CD8-positive, alpha-beta memory T cell (primary cell): ENCODE measurements around the gene KIF27. TPM values are rescaled to one million over a fixed set of nuclear protein-coding genes. Genes with fewer than 3 reads are reported as not detected.

ENCODE experiments used
- CTCF ChIA-PET: fragments of 350-600 bp; sonication (Branson Sonifier 250); formaldehyde crosslinking; loops from one replicate; lab custom pipeline; 2021; ENCODE audit warnings: antibody characterized with exemption; lab: Charles Lee
- POLR2A ChIA-PET: fragments of 350-600 bp; sonication (Branson Sonifier 250); formaldehyde crosslinking; loops from one replicate; lab custom pipeline; 2021; ENCODE audit warnings: antibody characterized with exemption; lab: Charles Lee
- DNase-seq, 5 donors: peaks; one replicate each; pipeline versions ENCODE4 v3.0.0 to v3.0.0-alpha.2; 2020 to 2022; ENCODE audit warnings: mixed read lengths in 1 of 5
- H3K27ac ChIP-seq: one replicate; pipeline ENCODE4 v1.7.0; 2013; ENCODE audit warnings: low read depth, mild to moderate bottlenecking, low read length, moderate library complexity
- H3K27me3 ChIP-seq: 2 replicates; pipeline ENCODE4 v1.7.0; 2013; ENCODE audit warnings: low read length, mild to moderate bottlenecking; ENCODE audit not compliant: insufficient read depth, poor library complexity, severe bottlenecking
- H3K36me3 ChIP-seq: 2 replicates; pipeline ENCODE4 v1.7.0; 2013; ENCODE audit warnings: mild to moderate bottlenecking, low read length, moderate library complexity; ENCODE audit not compliant: insufficient read depth
- H3K4me1 ChIP-seq: 2 replicates; pipeline ENCODE4 v1.7.0; 2013; ENCODE audit warnings: mild to moderate bottlenecking, low read length, moderate library complexity; ENCODE audit not compliant: insufficient read depth
- H3K4me3 ChIP-seq: 2 replicates; pipeline ENCODE4 v1.7.0; 2013; ENCODE audit warnings: mild to moderate bottlenecking, low read length
- H3K9me3 ChIP-seq: 2 replicates; pipeline ENCODE4 v1.7.0; 2013; ENCODE audit warnings: mild to moderate bottlenecking, low read length
- H3K27ac Mint-ChIP-seq, 8 donors: one replicate each; pipeline ENCODE4 v1.8.0; 2020 to 2021; ENCODE audit warnings: mixed read lengths in 8 of 8, mild to moderate bottlenecking in 6 of 8, inconsistent platforms in 3 of 8, moderate library complexity in 3 of 8
- H3K27me3 Mint-ChIP-seq, 2 donors: one replicate each; pipeline ENCODE4 v1.8.0; 2020 to 2021; ENCODE audit warnings: mixed read lengths in 2 of 2, mild to moderate bottlenecking in 1 of 2, moderate library complexity in 1 of 2
- H3K36me3 Mint-ChIP-seq, 3 donors: one replicate each; pipeline ENCODE4 v1.8.0; 2020 to 2021; ENCODE audit warnings: mixed read lengths in 3 of 3, inconsistent platforms in 1 of 3, mild to moderate bottlenecking in 1 of 3
- H3K4me1 Mint-ChIP-seq, 3 donors: one replicate each; pipeline ENCODE4 v1.8.0; 2020 to 2021; ENCODE audit warnings: mixed read lengths in 3 of 3, inconsistent platforms in 1 of 3, mild to moderate bottlenecking in 1 of 3
- H3K4me3 Mint-ChIP-seq, 7 donors: one replicate each; pipeline ENCODE4 v1.8.0; 2020 to 2021; ENCODE audit warnings: mixed read lengths in 7 of 7, mild to moderate bottlenecking in 6 of 7, moderate library complexity in 4 of 7, inconsistent platforms in 2 of 7
- H3K9me3 Mint-ChIP-seq, 5 donors: one replicate each; pipeline ENCODE4 v1.8.0; 2020 to 2022; ENCODE audit warnings: mixed read lengths in 5 of 5, mild to moderate bottlenecking in 3 of 5, moderate library complexity in 2 of 5, inconsistent platforms in 1 of 5
- polyA plus RNA-seq: library from polyadenylated mRNA; unstranded; fragments of 300-500 nt; fragmentation: Illumina TruSeq; gene quantifications from one replicate; pipeline ENCODE4 v1.2.3, GENCODE V29; 2021
- total RNA-seq, 2 experiments: library from RNA; stranded (reverse); gene quantifications; one replicate each; pipeline ENCODE4 v1.2.3, GENCODE V29; 2021

The KIF27 gene
- total and polyA plus RNA-seq, 3 experiments from 2014 or later = 2.0 to 3.2 (median 2.8) TPM

DNA sequence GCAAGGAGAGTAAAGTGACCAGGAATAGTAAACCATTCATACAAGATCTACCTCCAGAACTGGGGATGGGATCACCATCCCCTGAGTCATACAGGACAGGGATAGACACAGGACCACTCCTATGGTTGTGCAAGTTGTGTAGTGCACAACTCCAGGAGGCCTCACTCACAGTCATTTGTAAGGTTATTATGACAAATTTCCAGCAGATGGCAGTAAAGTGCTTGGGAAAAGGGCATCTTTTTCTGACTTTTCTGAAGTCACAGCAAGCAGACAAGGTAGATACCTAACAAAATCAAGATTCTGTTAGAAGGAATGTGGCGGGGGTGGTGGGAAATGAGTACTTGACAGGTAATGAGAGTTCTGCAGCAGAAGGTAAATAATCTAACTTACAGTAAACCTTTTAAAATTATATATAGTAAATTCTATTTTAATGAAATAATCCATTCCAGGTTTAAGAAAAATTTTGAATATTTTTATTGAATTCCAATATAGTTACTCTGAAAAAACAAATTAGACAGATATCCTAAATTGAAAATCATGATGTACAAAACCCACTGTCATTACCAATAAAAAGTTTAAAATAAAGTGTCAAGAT, 16.7 kb upstream of the KIF27 start:
- Mint-ChIP-seq H3K27me3 (no peaks in the 10 kb centered on the region), H3K9me3 (no peaks in the 10 kb centered on the region), H3K4me3 (no peak overlapping the region), H3K4me1 (peaks cover 0 to 2% (median 0%) of the 10 kb centered on the region in 3 donors), H3K27ac (no peak overlapping the region), H3K36me3 (peaks cover 0 to 42% (median 8%) of the 10 kb centered on the region in 3 donors)
- ChIA-PET POLR2A (no interaction called here), CTCF (interaction anchor here (0.8 to 3.1 kb wide), 7 partner anchors 8 to 377 kb away, joined by 4 to 25 read pairs (median 6); no protein-coding TSS in a partner anchor)
- Histone ChIP-seq H3K27me3 (no peaks in the 10 kb centered on the region), H3K9me3 (no peaks in the 10 kb centered on the region), H3K27ac (no peak overlapping the region), H3K4me3 (no peak overlapping the region), H3K36me3 (no peaks in the 10 kb centered on the region), H3K4me1 (no peaks in the 10 kb centered on the region)
- peak in 2 of 5 donors; percentile 54 to 56 for DNase-seq

GRCh38 chr9:83936523-83936922, 15.3 kb upstream of the KIF27 start:
- Mint-ChIP-seq H3K4me3 (no peak overlapping the region), H3K27me3 (no peaks in the 10 kb centered on the region), H3K36me3 (peaks cover 0 to 28% (median 6%) of the 10 kb centered on the region in 3 donors), H3K27ac (peak overlapping the region in 1 of 8 donors; percentile 65), H3K4me1 (peaks cover 0 to 6% (median 0%) of the 10 kb centered on the region in 3 donors), H3K9me3 (no peaks in the 10 kb centered on the region)
- H3K36me3 ChIP-seq = no peaks in the 10 kb centered on the region
- H3K9me3 ChIP-seq = no peaks in the 10 kb centered on the region
- no peaks in the 10 kb centered on the region for H3K4me1 ChIP-seq
- no peak overlapping the region for H3K4me3 ChIP-seq
- ChIA-PET POLR2A (no interaction called here), CTCF (interaction anchor here (2.1 to 3.1 kb wide), 3 partner anchors 10 to 324 kb away, joined by 6 to 25 read pairs (median 16); no protein-coding TSS in a partner anchor)
- H3K27ac ChIP-seq = no peak overlapping the region
- H3K27me3 ChIP-seq = no peaks in the 10 kb centered on the region
- DNase-seq = no peak

DNA sequence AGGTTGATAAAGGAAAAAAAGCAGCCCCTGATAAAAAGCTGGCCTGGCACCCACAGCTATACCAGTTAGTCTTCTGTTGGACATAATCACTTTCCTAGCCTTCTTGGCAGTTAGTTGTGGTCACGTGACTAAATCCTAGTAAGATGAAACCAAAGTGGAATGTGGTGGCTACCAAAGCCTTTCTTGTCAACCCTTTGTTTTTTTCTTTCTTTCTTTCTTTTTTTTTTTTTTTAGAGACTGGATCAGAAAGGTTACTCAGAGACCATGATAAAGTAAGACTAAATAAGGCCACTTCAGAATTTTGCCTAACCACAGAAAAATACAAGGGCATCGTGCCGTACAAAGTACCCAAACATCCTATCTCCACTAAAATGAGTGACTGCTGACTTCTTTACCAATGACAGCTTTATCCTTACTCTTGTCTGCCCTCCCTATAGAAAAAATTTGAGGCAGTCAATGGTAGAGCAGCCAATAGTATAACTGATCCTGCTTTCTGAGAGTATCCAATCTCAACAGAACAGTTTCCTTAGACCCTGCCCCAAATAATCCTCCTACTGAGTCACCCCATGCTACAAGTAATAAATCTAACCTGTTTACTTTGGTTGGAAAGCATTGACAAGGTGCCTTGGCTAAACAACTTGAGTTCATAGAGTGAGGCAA, 14.2 kb upstream of the KIF27 start:
- Histone ChIP-seq H3K4me3 (no peak overlapping the region), H3K4me1 (no peaks in the 10 kb centered on the region), H3K27me3 (no peaks in the 10 kb centered on the region), H3K9me3 (no peaks in the 10 kb centered on the region), H3K27ac (no peak overlapping the region), H3K36me3 (no peaks in the 10 kb centered on the region)
- no peaks in the 10 kb centered on the region for H3K9me3 Mint-ChIP-seq
- DNase-seq = no peak
- peaks cover 0 to 18% (median 6%) of the 10 kb centered on the region in 3 donors for H3K36me3 Mint-ChIP-seq
- H3K27me3 Mint-ChIP-seq = no peaks in the 10 kb centered on the region
- H3K4me3 Mint-ChIP-seq = no peak overlapping the region
- peaks cover 0 to 8% (median 0%) of the 10 kb centered on the region in 3 donors for H3K4me1 Mint-ChIP-seq
- ChIA-PET POLR2A (no interaction called here), CTCF (interaction anchor here (2.4 to 3.1 kb wide), 2 partner anchors 238 to 325 kb away, joined by 16 to 25 read pairs; no protein-coding TSS in a partner anchor)
- H3K27ac Mint-ChIP-seq = no peak overlapping the region

DNA sequence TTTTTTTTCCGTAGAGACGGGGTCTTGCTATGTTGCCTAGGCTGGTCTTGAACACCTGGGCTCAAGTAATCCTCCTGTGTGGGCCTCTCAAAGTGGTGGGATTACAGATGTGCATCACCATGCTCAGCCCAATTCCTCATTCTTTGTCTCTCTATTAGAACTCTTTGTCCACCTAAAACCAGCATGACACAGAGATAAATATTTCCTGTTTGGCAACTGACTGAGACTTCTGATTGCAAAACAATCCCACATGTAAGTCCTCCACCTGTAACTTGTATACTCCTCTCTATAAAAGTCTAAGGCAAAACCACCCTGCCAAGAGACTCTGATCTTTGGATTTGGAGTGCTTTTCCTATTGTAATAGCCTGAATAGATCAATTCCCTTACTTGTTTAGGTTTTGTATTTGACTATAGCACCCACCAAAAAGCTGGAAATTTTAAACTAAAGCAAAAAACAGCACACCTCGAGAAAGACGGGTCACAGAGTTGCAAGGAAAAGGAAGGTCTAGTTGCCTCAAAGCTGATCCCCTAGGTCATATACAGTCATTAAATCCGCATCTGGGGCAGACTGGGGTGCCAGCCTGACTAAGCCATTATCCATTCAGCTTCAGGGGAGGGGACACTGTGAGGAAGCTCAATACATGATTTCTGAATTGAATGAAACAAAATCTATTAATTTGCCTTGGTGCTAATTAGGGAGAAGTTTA, 13.5 kb upstream of the KIF27 start:
- H3K27me3 ChIP-seq = no peaks in the 10 kb centered on the region

DNA sequence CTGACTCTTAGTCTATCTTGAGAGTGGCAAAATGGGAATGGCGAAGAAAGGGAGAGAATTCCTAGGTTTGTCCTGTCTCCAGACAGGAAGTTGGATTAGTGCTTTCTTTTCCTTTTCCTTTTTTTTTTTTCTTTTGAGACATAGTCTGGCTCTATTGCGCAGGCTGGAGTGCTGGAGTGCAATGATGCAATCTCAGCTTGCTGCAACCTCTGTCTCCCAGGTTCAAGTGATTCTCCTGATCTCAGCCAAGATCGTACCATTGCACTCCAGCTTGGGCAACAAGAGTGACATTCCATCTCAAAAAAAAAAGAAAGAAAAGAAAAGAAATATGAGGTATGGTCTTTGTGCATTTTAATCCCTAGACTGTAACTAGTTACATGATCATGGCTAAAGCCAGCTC, 12.6 kb upstream of the KIF27 start:
- no peaks in the 10 kb centered on the region for H3K9me3 Mint-ChIP-seq
- H3K27ac ChIP-seq = no peak overlapping the region
- no peaks in the 10 kb centered on the region for H3K27me3 ChIP-seq
- no peak overlapping the region for H3K27ac Mint-ChIP-seq
- no peaks in the 10 kb centered on the region for H3K36me3 ChIP-seq
- no peak overlapping the region for H3K4me3 ChIP-seq
- no peaks in the 10 kb centered on the region for H3K27me3 Mint-ChIP-seq
- no peaks in the 10 kb centered on the region for H3K4me1 ChIP-seq
- ChIA-PET CTCF (interaction anchor here (1.5 kb wide), 1 partner anchor 313 kb away, joined by 3 read pairs; no protein-coding TSS in a partner anchor), POLR2A (no interaction called here)
- H3K4me1 Mint-ChIP-seq = peaks cover 0 to 8% (median 0%) of the 10 kb centered on the region in 3 donors
- peaks cover 0 to 5% (median 2%) of the 10 kb centered on the region in 3 donors for H3K36me3 Mint-ChIP-seq
- no peak overlapping the region for H3K4me3 Mint-ChIP-seq
- no peaks in the 10 kb centered on the region for H3K9me3 ChIP-seq
- no peak for DNase-seq

More for the DNA sequence above, 13.5 kb upstream of the KIF27 start:
- Histone ChIP-seq H3K4me1 (no peaks in the 10 kb centered on the region), H3K9me3 (no peaks in the 10 kb centered on the region), H3K27ac (no peak overlapping the region), H3K4me3 (no peak overlapping the region), H3K36me3 (no peaks in the 10 kb centered on the region)
- H3K27me3 Mint-ChIP-seq = no peaks in the 10 kb centered on the region
- H3K27ac Mint-ChIP-seq = no peak overlapping the region
- H3K9me3 Mint-ChIP-seq = no peaks in the 10 kb centered on the region
- DNase-seq = no peak
- ChIA-PET CTCF (interaction anchor here (1.5 to 3.1 kb wide), 2 partner anchors 238 to 314 kb away, joined by 3 to 25 read pairs; no protein-coding TSS in a partner anchor), POLR2A (no interaction called here)
- H3K4me3 Mint-ChIP-seq = no peak overlapping the region
- peaks cover 0 to 13% (median 5%) of the 10 kb centered on the region in 3 donors for H3K36me3 Mint-ChIP-seq
- H3K4me1 Mint-ChIP-seq = peaks cover 0 to 8% (median 0%) of the 10 kb centered on the region in 3 donors

- CTCF ChIA-PET = interaction anchor here (1.5 kb wide), 1 partner anchor 312 kb away, joined by 3 read pairs; no protein-coding TSS in a partner anchor
- Mint-ChIP-seq H3K9me3 (no peaks in the 10 kb centered on the region), H3K27me3 (no peaks in the 10 kb centered on the region), H3K36me3 (peaks cover 0 to under 1% (median under 1%) of the 10 kb centered on the region in 3 donors), H3K4me3 (no peak overlapping the region), H3K27ac (no peak overlapping the region), H3K4me1 (peaks cover 0 to 8% (median 0%) of the 10 kb centered on the region in 3 donors)
- POLR2A ChIA-PET = no interaction called here
- Histone ChIP-seq H3K27ac (no peak overlapping the region), H3K27me3 (no peaks in the 10 kb centered on the region), H3K36me3 (no peaks in the 10 kb centered on the region), H3K4me3 (no peak overlapping the region), H3K4me1 (no peaks in the 10 kb centered on the region), H3K9me3 (no peaks in the 10 kb centered on the region)
- DNase-seq = no peak
These were observed 11.6 kb upstream of the KIF27 start for GRCh38 chr9:83932851-83933250.

GRCh38 chr9:83932011-83932410, 10.8 kb upstream of the KIF27 start:
- Histone ChIP-seq H3K36me3 (no peaks in the 10 kb centered on the region), H3K27me3 (no peaks in the 10 kb centered on the region), H3K4me3 (no peak overlapping the region), H3K4me1 (no peaks in the 10 kb centered on the region), H3K9me3 (no peaks in the 10 kb centered on the region), H3K27ac (no peak overlapping the region)
- no peak overlapping the region for H3K27ac Mint-ChIP-seq
- DNase-seq = no peak
- no peaks in the 10 kb centered on the region for H3K9me3 Mint-ChIP-seq
- ChIA-PET CTCF (no interaction called here), POLR2A (no interaction called here)
- no peaks in the 10 kb centered on the region for H3K36me3 Mint-ChIP-seq
- peaks cover 0 to 3% of the 10 kb centered on the region in 2 donors for H3K27me3 Mint-ChIP-seq
- no peak overlapping the region for H3K4me3 Mint-ChIP-seq
- H3K4me1 Mint-ChIP-seq = peaks cover 0 to 8% (median 0%) of the 10 kb centered on the region in 3 donors
